ENCODE data around the gene TMEM63C.

TMEM63C gene

GRCh38 chr14:77206261-77206824, 24.7 kb downstream of the TMEM63C start:
- H3K9ac ChIP-seq (ENCODE audit: low read length): no peak overlapping the region
- H4K20me1 ChIP-seq (ENCODE audit: insufficient read depth, low read length): no peaks in the 10 kb centered on the region
- H3F3A ChIP-seq (ENCODE audit: insufficient read depth, low read length): no peaks in the 10 kb centered on the region

GRCh38 chr14:77206877-77207389, 25.3 kb downstream of the TMEM63C start:
- no peaks in the 10 kb centered on the region for H3K36me3 ChIP-seq (ENCODE audit: insufficient read depth, low read length)
- H3K4me3 ChIP-seq (ENCODE audit: low read depth, low read length, poor library complexity, severe bottlenecking): no peak overlapping the region
- H3K9me3 ChIP-seq (ENCODE audit: low read length): no peaks in the 10 kb centered on the region
- no peaks in the 10 kb centered on the region for H3K4me1 ChIP-seq (ENCODE audit: insufficient read depth, low read length, severe bottlenecking)
- H3K9me2 ChIP-seq (ENCODE audit: low read depth, low read length): no peaks in the 10 kb centered on the region
- no peaks in the 10 kb centered on the region for H3F3A ChIP-seq (ENCODE audit: insufficient read depth, low read length)
- H3K27me3 ChIP-seq (ENCODE audit: insufficient read depth, low read length): no peaks in the 10 kb centered on the region
- no peak overlapping the region for H2AFZ ChIP-seq (ENCODE audit: low read length)
- no peaks in the 10 kb centered on the region for H3K79me2 ChIP-seq (ENCODE audit: insufficient read depth, low read length)
- TF ChIP-seq CTCF (IDR thresholded peaks at IDR 0.05; ENCODE audit: low read length) (no peak), EZH2 (IDR thresholded peaks at IDR 0.05; ENCODE audit: borderline replicate concordance, low read length) (no peak)
- no peaks in the 10 kb centered on the region for H4K20me1 ChIP-seq (ENCODE audit: insufficient read depth, low read length)
- no peak overlapping the region for H3K4me2 ChIP-seq (ENCODE audit: low read length)
- H3K9ac ChIP-seq (ENCODE audit: low read length): no peak overlapping the region
- H3K27ac ChIP-seq (ENCODE audit: low read depth, low read length, poor library complexity, severe bottlenecking): no peak overlapping the region

More at GRCh38 chr14:77206261-77206824, 24.7 kb downstream of the TMEM63C start:
- H3K27me3 ChIP-seq (ENCODE audit: insufficient read depth, low read length): no peaks in the 10 kb centered on the region
- H3K9me3 ChIP-seq (ENCODE audit: low read length): no peaks in the 10 kb centered on the region
- H3K4me3 ChIP-seq (ENCODE audit: low read depth, low read length, poor library complexity, severe bottlenecking): no peak overlapping the region
- H3K79me2 ChIP-seq (ENCODE audit: insufficient read depth, low read length): no peaks in the 10 kb centered on the region
- H3K4me1 ChIP-seq (ENCODE audit: insufficient read depth, low read length, severe bottlenecking): no peaks in the 10 kb centered on the region
- no peak overlapping the region for H3K4me2 ChIP-seq (ENCODE audit: low read length)
- TF ChIP-seq CTCF (IDR thresholded peaks at IDR 0.05; ENCODE audit: low read length): no peak
- no peak for TF ChIP-seq EZH2 (IDR thresholded peaks at IDR 0.05; ENCODE audit: borderline replicate concordance, low read length)
- no peaks in the 10 kb centered on the region for H3K36me3 ChIP-seq (ENCODE audit: insufficient read depth, low read length)
- H3K27ac ChIP-seq (ENCODE audit: low read depth, low read length, poor library complexity, severe bottlenecking): no peak overlapping the region
- no peak overlapping the region for H2AFZ ChIP-seq (ENCODE audit: low read length)
- H3K9me2 ChIP-seq (ENCODE audit: low read depth, low read length): no peaks in the 10 kb centered on the region

- no peaks in the 10 kb centered on the region for H3K9me3 ChIP-seq (ENCODE audit: low read length)
- no peaks in the 10 kb centered on the region for H4K20me1 ChIP-seq (ENCODE audit: insufficient read depth, low read length)
- no peaks in the 10 kb centered on the region for H3K4me1 ChIP-seq (ENCODE audit: insufficient read depth, low read length, severe bottlenecking)
- no peak overlapping the region for H3K27ac ChIP-seq (ENCODE audit: low read depth, low read length, poor library complexity, severe bottlenecking)
- no peak overlapping the region for H3K9ac ChIP-seq (ENCODE audit: low read length)
- no peak overlapping the region for H3K4me3 ChIP-seq (ENCODE audit: low read depth, low read length, poor library complexity, severe bottlenecking)
- no peaks in the 10 kb centered on the region for H3K27me3 ChIP-seq (ENCODE audit: insufficient read depth, low read length)
- H3K9me2 ChIP-seq (ENCODE audit: low read depth, low read length): no peaks in the 10 kb centered on the region
- H3K4me2 ChIP-seq (ENCODE audit: low read length): no peak overlapping the region
- H3K36me3 ChIP-seq (ENCODE audit: insufficient read depth, low read length): no peaks in the 10 kb centered on the region
- H3K79me2 ChIP-seq (ENCODE audit: insufficient read depth, low read length): no peaks in the 10 kb centered on the region
- no peaks in the 10 kb centered on the region for H3F3A ChIP-seq (ENCODE audit: insufficient read depth, low read length)
- TF ChIP-seq EZH2 (IDR thresholded peaks at IDR 0.05; ENCODE audit: borderline replicate concordance, low read length) (no peak), CTCF (IDR thresholded peaks at IDR 0.05; ENCODE audit: low read length) (no peak)
- H2AFZ ChIP-seq (ENCODE audit: low read length): no peak overlapping the region
These were observed 26.8 kb downstream of the TMEM63C start for GRCh38 chr14:77208291-77208978.

Measured in OCI-LY1 (cell line).